ENCODE results near the gene ABR.
"Not testable (repeated sequence)": the region's sequence is repeated elsewhere in the genome, so short reads cannot be mapped to it uniquely, and the experiment has no call there.

The ABR gene

DNA sequence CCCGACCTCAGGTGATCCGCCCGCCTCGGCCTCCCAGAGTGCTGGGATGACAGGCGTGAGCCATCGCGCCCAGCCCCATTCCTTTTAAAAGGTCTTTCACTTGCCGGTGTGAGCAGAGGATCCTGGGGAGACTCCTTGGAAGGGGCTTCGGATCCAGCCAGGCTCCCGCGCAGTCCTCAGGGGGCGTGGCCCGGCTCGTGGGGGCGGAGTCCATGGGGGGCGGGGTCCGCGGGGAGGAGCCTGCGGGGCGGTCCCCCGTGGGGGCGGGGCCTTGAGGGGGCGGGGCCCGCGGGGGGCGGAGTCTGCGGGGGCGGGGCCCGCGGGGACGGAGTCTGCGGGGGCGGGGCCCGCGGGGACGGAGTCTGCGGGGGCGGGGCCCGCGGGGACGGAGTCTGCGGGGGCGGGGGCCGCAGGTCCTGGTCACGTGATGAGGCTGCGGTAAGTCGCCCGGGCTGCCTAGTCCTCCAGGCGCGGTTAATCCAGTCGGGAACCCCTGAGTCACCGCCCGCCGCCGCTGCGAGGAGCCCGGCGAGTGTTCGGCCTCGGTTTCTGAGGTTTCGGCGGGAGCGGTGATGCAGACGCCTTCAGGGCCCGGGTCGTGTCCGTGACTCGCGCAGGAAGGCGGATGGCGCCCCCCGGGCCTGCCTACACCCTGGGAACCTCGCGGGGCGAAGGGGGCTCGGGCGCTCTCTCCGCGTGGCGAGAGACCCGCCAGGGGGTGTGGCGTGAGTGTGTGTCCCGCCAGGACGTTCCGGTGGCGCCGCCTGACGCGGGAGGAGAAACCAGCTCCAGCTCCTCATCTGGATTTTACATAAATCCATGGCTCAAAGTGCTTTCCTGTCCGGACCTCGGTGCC, 23.6 kb upstream of the ABR start:
- no peak for DNase-seq (ENCODE audit: low read depth, low spot score)
- H3K4me3 ChIP-seq (ENCODE audit: low read length), result no peak overlapping the region

GRCh38 chr17:1202291-1202690, 22.5 kb upstream of the ABR start:
- no peak overlapping the region for H3K4me3 ChIP-seq (ENCODE audit: low read length)
- no peak for DNase-seq (ENCODE audit: low read depth, low spot score)

DNA sequence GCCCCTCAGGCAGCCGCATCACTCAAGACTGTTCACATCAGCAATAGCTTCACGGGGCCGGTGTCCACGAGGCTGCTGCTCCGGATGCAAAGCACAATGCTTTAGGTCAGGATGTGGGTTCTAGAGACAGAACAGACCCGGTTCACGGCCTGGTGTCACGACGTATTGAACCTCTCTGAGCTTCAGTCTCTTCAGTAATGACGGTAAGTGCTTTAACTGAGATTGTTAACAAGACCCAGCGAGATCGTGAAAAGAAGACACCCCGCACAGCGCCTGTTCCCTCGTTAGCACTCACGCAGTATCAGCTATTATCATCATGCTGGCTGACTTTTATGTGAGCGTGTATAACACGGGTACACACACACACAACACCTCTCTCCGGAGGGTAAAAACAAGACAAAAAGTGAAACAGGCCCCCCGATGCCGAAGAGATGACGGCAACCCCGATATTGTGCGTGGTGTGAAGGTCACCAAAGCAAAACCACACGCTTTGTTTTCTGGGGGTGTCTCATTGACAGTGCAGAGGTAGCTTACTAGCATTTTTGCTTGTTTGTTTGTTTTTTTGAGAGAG, 21.4 kb upstream of the ABR start:
- H3K4me3 ChIP-seq (ENCODE audit: low read length), result no peak overlapping the region

DNA sequence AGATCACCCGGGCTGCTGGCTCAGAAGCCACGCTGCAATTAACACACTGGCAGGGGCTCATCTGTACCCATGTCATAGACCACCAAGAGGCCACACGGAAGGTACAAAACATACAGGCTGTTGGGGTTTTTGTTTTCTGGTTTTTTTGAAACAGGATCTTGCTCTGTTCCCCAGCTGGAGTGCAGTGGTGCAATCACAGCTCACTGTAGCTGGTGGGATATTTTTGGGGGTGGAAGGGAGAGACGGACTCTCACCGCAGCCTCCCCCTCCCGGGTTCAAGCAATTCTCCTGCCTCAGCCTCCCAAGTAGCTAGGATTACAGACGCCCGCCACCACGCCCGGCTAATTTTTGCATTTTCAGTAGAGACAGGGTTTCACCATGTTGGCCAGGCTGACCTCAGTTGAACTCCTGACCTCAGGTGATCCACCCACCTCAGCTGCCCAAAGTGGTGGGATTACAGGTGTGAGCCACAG, 19.5 kb upstream of the ABR start:
- DNase-seq (ENCODE audit: low read depth, low spot score), result peak; percentile 63
- H3K4me3 ChIP-seq (ENCODE audit: low read length), result not testable (repeated sequence)

More for the DNA sequence above, 21.4 kb upstream of the ABR start:
- DNase-seq (ENCODE audit: low read depth, low spot score), result peak; percentile 51

DNA sequence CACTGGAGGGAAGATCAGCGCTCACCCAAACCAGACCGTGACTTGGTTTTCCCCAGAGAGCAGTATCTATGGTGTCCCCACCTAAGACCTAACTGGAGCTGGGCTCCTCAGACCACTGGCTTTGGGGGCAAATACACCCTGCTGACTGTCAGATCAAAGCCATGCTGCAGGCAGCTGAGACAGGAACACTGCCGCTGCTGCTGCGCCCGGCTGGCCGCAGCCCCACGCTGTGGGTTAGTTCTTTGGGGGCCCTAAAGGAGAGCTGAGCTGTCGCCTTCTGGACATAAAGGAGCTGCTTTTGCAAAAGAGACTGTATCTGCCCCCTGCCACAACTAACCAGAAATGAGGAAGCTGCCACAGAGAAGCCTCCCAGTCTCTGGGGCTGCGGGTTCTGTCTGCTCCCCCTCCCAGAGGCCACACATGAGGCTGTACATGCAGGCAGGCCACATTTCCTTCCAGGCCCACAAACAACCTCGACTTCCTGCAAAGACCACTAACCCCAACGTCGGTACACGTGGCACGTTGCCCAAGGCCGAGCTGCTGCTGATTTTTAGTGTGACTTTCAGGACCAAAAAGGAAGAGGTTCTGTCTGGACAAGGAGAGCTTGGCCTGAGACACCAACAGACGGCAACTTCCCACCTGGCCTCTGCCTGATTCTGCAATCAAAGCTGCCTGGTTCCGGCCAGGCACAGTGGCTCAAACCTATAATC, 18.2 kb upstream of the ABR start:
- DNase-seq (ENCODE audit: low read depth, low spot score), result peak; percentile 91
- H3K4me3 ChIP-seq (ENCODE audit: low read length), result peak overlapping the region; percentile 5; the same call in 1 of the 2 replicates

DNA sequence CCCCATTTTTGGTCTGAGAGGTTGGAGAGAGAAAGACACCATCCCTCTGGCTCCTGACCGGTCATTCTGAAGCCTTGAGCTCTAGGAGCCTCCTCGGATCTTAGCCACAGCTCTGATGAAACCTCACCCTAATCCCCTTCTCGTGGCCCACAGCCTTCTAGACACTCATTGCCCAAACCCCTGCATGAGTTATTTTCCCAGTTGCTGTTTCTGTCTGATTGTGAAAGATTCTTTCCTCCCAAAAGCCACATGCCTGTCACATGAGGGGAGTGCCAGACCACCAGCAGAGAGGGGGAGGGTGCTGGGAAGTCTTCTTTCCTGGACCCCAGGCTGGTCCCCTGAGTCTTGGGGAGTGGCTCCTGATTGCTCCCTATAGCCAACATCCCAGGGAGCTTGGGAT, 17.6 kb upstream of the ABR start:
- H3K4me3 ChIP-seq (ENCODE audit: low read length), result no peak overlapping the region; the same call in 1 of the 2 replicates
- peak; percentile 29 for DNase-seq (ENCODE audit: low read depth, low spot score)

- DNase-seq (ENCODE audit: low read depth, low spot score), result no peak
- no peak overlapping the region for H3K4me3 ChIP-seq (ENCODE audit: low read length)
Measured at GRCh38 chr17:1196946-1197345, 17.2 kb upstream of the ABR start.

- DNase-seq (ENCODE audit: low read depth, low spot score), result no peak
- no peak overlapping the region for H3K4me3 ChIP-seq (ENCODE audit: low read length)
Measured at GRCh38 chr17:1192911-1193699, 13.3 kb upstream of the ABR start.

DNA sequence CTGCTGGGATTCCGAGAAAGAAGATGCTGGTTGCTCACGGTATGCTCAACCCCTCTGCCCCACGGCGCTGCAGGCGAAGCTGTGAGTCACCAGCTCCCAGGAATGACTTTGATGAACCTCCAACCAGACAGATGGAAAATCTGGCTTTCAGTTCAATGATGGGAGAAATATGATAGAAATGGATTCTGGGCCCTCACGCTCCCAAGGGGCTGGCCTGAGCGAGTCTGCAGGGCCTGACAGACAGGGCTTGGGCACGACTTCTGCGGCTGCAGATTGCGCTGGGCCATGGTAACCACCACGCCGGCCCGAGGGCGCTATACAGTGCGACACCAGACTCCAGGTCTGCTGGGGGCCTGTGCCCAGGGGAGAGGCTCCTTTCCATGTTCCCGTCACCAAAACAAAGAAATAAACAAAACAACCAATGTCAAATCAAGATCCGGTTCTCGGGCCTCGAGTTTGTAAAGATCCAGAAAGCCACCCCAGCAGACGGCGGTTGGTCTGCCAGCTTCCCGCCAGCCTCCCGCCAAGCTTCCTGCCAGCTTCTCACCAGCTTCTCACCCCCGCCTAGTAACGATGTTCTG, 11.1 kb upstream of the ABR start:
- H3K4me3 ChIP-seq (ENCODE audit: low read length), result no peak overlapping the region
- no peak for DNase-seq (ENCODE audit: low read depth, low spot score)

DNA sequence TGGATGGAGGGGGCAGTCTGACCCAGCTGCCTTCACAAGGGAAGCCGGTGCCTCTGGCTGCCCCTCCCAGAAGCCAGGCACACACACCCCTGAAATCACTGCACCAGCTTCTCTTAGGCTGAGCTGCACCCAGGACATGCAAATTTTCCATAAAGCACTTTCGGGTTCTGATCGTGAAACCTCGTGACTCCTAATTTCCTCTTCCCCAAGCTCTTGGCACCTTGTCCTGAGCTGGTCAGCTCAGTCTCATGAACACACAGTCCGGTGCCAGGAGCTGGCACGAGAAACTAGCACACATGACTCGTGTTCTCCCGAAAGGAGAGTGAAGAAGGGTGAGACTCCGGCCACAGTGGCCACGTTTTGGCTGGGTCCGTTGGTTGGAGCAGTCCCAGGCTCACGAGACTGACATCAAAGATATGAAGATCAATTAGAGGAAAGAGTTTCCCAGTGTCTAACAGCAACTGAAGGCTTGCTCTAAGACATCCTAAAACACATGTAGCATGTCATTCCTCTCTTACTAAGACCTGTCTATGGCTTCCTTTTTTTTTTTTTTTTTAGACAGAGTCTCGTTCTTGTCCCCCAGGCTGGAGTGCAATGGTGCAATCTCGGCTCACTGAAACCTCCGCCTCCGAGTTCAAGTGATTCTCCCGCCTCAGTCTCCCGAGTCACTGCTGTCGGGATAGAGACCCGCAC, 9.2 kb upstream of the ABR start:
- no peak for DNase-seq (ENCODE audit: low read depth, low spot score)
- no peak overlapping the region for H3K4me3 ChIP-seq (ENCODE audit: low read length)

GRCh38 chr17:1186923-1187771, 7.4 kb upstream of the ABR start:
- DNase-seq (ENCODE audit: low read depth, low spot score), result no peak
- no peak overlapping the region for H3K4me3 ChIP-seq (ENCODE audit: low read length)

DNA sequence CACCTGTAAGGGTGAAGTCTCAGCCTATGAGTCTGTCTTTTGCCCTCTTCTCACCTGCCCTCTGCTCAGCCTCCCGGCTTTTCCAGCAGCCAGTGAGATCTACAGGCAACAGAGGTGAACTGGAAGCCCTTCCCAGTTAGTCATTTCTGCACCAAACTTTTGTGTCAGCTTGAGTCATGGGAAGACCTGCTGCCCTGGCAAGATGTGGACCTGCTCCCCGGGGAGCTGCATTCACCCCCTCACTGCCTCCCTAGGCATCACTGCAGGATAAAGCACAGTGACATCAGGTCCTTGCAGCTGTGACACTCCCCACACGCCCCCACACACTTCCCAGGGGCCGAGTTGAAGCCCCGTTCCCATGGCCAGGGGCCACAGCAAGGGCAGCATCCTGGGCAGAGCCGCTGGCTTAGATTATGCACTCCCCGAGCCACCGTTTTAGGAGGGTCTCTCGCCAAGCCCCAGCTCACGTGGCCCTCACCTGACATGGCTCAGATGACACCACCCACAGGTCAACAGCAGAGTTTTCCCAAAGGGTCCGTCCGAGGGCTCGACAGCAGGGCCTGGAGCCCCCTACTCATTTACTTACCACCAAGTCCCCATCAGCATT, 6.5 kb upstream of the ABR start:
- no peak for DNase-seq (ENCODE audit: low read depth, low spot score)

DNA sequence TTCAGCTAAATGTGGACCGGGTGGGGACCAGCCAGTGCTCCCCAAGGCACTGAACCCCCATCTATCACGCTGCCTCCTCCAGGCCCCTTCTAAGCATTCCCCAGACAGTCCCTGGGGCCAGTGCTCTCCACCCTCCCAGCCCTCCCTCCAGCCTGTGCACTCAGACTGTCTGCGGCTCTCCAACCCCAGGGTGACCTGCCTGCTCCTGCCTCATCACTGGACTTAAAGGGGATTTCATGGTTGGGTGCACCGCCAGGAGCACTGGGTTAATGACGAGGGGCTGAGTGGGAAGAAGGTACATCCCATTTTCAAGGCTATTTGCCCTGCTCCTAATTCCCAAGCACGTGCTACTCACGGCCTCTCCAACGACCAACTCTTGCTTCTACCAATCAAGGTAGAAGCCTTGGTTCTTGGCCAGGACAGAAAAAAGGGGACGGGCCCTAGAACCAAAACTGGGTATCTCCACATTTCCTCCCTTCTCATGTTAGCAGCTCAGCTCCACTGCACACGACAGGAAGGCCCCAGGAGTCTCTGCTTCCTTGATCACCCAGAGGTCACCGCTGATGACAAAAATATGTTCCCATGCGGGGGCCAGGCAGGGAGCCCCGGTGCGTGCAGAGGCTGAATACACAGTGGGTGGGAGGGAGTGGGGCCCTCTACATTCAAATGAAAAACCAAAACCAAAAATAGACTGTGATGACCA, 3.5 kb upstream of the ABR start:
- no peak overlapping the region for H3K4me3 ChIP-seq (ENCODE audit: low read length)
- no peak for DNase-seq (ENCODE audit: low read depth, low spot score)

More for the DNA sequence above, 6.5 kb upstream of the ABR start:
- no peak overlapping the region for H3K4me3 ChIP-seq (ENCODE audit: low read length)

DNA sequence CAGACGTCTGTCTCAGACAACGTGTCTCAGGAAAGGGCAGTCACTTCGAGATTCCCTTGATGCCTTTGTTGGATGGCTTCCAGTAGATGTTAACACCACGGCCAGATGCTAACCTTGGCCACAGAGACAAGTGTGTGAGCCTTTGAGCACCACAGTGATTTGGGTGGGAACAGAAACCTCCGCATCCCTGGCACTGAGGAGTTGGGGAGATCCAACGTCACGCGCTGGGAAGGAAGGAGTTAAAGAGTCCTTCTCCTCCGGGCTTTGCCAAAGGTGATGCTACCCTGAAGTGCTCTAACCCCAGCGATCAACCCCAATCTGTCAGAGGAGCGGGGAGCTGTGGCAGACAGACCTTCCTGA, 3.0 kb upstream of the ABR start:
- no peak overlapping the region for H3K4me3 ChIP-seq (ENCODE audit: low read length)
- no peak for DNase-seq (ENCODE audit: low read depth, low spot score)

GRCh38 chr17:1181753-1182137, 2.0 kb upstream of the ABR start:
- H3K4me3 ChIP-seq (ENCODE audit: low read length), result no peak overlapping the region
- DNase-seq (ENCODE audit: low read depth, low spot score), result no peak

- H3K4me3 ChIP-seq (ENCODE audit: low read length), result no peak overlapping the region
- no peak for DNase-seq (ENCODE audit: low read depth, low spot score)
Measured at GRCh38 chr17:1180958-1181752, 1.4 kb upstream of the ABR start.

All from Jurkat, Clone E6-1 (cell line).